Ovary (tissue), 3 donors: Measurements from ENCODE around the gene ZNF552.
"Not testable (repeated sequence)": the region's sequence is repeated elsewhere in the genome, so short reads cannot be mapped to it uniquely, and the experiment has no call there.

Experiments
- CTCF ChIP-seq, 3 donors: fragments of 450-650 bp in 2 of 3; fragments of 200-600 bp in 1 of 3; IDR thresholded peaks; one replicate each; pipeline versions ENCODE4 v1.5.1 to v1.8.0; 2016 to 2022; ENCODE audit warnings: antibody characterized with exemption in 3 of 3, mild to moderate bottlenecking in 1 of 3
- EP300 ChIP-seq: sonication (generic); formaldehyde crosslinking; IDR thresholded peaks from one replicate; pipeline ENCODE4 v1.6.1; 2017; ENCODE audit warnings: antibody characterized with exemption
- POLR2A ChIP-seq: fragments of 450-650 bp; IDR thresholded peaks from one replicate; pipeline ENCODE4 v1.6.1; 2017; ENCODE audit warnings: antibody characterized with exemption, mild to moderate bottlenecking, moderate library complexity
- donor health status: DM: no; HTN: no; CAD: no.

GRCh38 chr19:57812975-57813820 lies 1.5 kb downstream of the ZNF552 start:
- not testable (repeated sequence) for TF ChIP-seq CTCF (IDR thresholded peaks at IDR 0.05); EP300; POLR2A
